OCI-LY1 (cell line): ENCODE measurements around the gene SLC9A7.

Experiments
- H2AFZ ChIP-seq: fragments of 200-600 bp; sonication (generic), shearing (Covaris generic); 2 replicates; pipeline ENCODE4 v1.6.0; 2014; ENCODE audit warnings: antibody characterized with exemption, mild to moderate bottlenecking, low read length
- H3F3A ChIP-seq: fragments of 200-600 bp; sonication (generic), shearing (Covaris generic); 2 replicates; pipeline ENCODE4 v1.6.0; 2014; ENCODE audit warnings: mild to moderate bottlenecking, antibody characterized with exemption, low read length, moderate library complexity; ENCODE audit not compliant: insufficient read depth
- H3K27ac ChIP-seq: fragments of 200-600 bp; sonication (generic); 2 replicates; pipeline ENCODE4 v1.5.1; 2014; ENCODE audit warnings: low read length, mixed run types, mild to moderate bottlenecking, low read depth; ENCODE audit not compliant: poor library complexity, severe bottlenecking
- H3K27me3 ChIP-seq: fragments of 200-600 bp; sonication (generic); 2 replicates; pipeline ENCODE4 v1.6.0; 2014; ENCODE audit warnings: antibody characterized with exemption, mild to moderate bottlenecking, low read length, moderate library complexity; ENCODE audit not compliant: insufficient read depth
- H3K36me3 ChIP-seq: fragments of 200-600 bp; sonication (generic); 2 replicates; pipeline ENCODE4 v1.6.1; 2014; ENCODE audit warnings: mild to moderate bottlenecking, antibody characterized with exemption, low read length, moderate library complexity, mixed read lengths; ENCODE audit not compliant: insufficient read depth
- H3K4me1 ChIP-seq: fragments of 200-600 bp; sonication (generic); 2 replicates; pipeline ENCODE4 v1.5.1; 2014; ENCODE audit warnings: mild to moderate bottlenecking, low read length, moderate library complexity; ENCODE audit not compliant: insufficient read depth, severe bottlenecking
- H3K4me2 ChIP-seq: fragments of 200-600 bp; sonication (generic), shearing (Covaris generic); 2 replicates; pipeline ENCODE4 v1.6.1; 2014; ENCODE audit warnings: low read length
- H3K4me3 ChIP-seq: fragments of 200-600 bp; sonication (generic); 2 replicates; pipeline ENCODE4 v1.5.1; 2014; ENCODE audit warnings: low read length, low read depth, mild to moderate bottlenecking, mixed read lengths; ENCODE audit not compliant: poor library complexity, severe bottlenecking
- H3K79me2 ChIP-seq: fragments of 200-600 bp; shearing (Covaris generic); 2 replicates; pipeline ENCODE4 v1.6.1; 2016; ENCODE audit warnings: mixed run types, low read length, mixed read lengths; ENCODE audit not compliant: insufficient read depth
- H3K9ac ChIP-seq: fragments of 200-600 bp; sonication (generic), shearing (Covaris generic); 2 replicates; pipeline ENCODE4 v1.6.1; 2014; ENCODE audit warnings: mild to moderate bottlenecking, low read length, mixed read lengths
- H3K9me2 ChIP-seq: fragments of 200-600 bp; sonication (generic), shearing (Covaris generic); 2 replicates; pipeline ENCODE4 v1.6.1; 2014; ENCODE audit warnings: low read depth, mild to moderate bottlenecking, low read length, mixed read lengths
- H3K9me3 ChIP-seq: fragments of 200-600 bp; shearing (Covaris generic); 2 replicates; pipeline ENCODE4 v1.6.1; 2014; ENCODE audit warnings: low read length, mixed read lengths
- H4K20me1 ChIP-seq: fragments of 200-600 bp; sonication (generic), shearing (Covaris generic); 2 replicates; pipeline ENCODE4 v1.6.0; 2016; ENCODE audit warnings: mild to moderate bottlenecking, low read length; ENCODE audit not compliant: insufficient read depth
- CTCF ChIP-seq: fragments of 200-600 bp; sonication (generic), shearing (Covaris generic); IDR thresholded peaks from 2 replicates; pipeline ENCODE4 v1.5.1; 2017; ENCODE audit warnings: mild to moderate bottlenecking, antibody characterized with exemption, low read length, moderate library complexity, mixed read lengths
- EZH2 ChIP-seq: fragments of 200-600 bp; sonication (generic), shearing (Covaris generic); IDR thresholded peaks from 2 replicates; pipeline ENCODE4 v1.8.0; 2017; ENCODE audit warnings: borderline replicate concordance, mixed run types, mild to moderate bottlenecking, antibody characterized with exemption, low read length, moderate library complexity, mixed read lengths

The SLC9A7 gene

GRCh38 chrX:46666831-46667230 lies 92.1 kb downstream of the SLC9A7 start:
- TF ChIP-seq CTCF (no peak), EZH2 (no peak)
- no peaks in the 10 kb centered on the region for H3F3A ChIP-seq
- H3K4me3 ChIP-seq = no peak overlapping the region
- no peaks in the 10 kb centered on the region for H4K20me1 ChIP-seq
- H3K9ac ChIP-seq = no peak overlapping the region
- H3K4me1 ChIP-seq = no peaks in the 10 kb centered on the region
- peaks cover 32% of the 10 kb centered on the region for H3K36me3 ChIP-seq
- H3K4me2 ChIP-seq = no peak overlapping the region
- no peak overlapping the region for H2AFZ ChIP-seq
- H3K27me3 ChIP-seq = no peaks in the 10 kb centered on the region
- no peaks in the 10 kb centered on the region for H3K9me2 ChIP-seq
- no peaks in the 10 kb centered on the region for H3K9me3 ChIP-seq
- no peaks in the 10 kb centered on the region for H3K79me2 ChIP-seq
- H3K27ac ChIP-seq = no peak overlapping the region

- H3K27me3 ChIP-seq = no peaks in the 10 kb centered on the region
These were observed 93.4 kb downstream of the SLC9A7 start for GRCh38 chrX:46665232-46666152.

GRCh38 chrX:46662188-46662958 lies 96.5 kb downstream of the SLC9A7 start:
- no peak overlapping the region for H3K4me3 ChIP-seq
- H3K36me3 ChIP-seq = peaks cover 22% of the 10 kb centered on the region
- no peak for TF ChIP-seq EZH2
- TF ChIP-seq CTCF = no peak
- H3K4me1 ChIP-seq = no peaks in the 10 kb centered on the region
- H4K20me1 ChIP-seq = no peaks in the 10 kb centered on the region
- no peak overlapping the region for H3K27ac ChIP-seq
- no peak overlapping the region for H2AFZ ChIP-seq
- H3K27me3 ChIP-seq = no peaks in the 10 kb centered on the region
- no peak overlapping the region for H3K4me2 ChIP-seq
- no peaks in the 10 kb centered on the region for H3K79me2 ChIP-seq
- H3K9me2 ChIP-seq = no peaks in the 10 kb centered on the region
- no peaks in the 10 kb centered on the region for H3F3A ChIP-seq
- no peaks in the 10 kb centered on the region for H3K9me3 ChIP-seq
- no peak overlapping the region for H3K9ac ChIP-seq

More at GRCh38 chrX:46665232-46666152, 93.4 kb downstream of the SLC9A7 start:
- Histone ChIP-seq H3K9ac (no peak overlapping the region), H3K4me2 (no peak overlapping the region), H3K9me2 (no peaks in the 10 kb centered on the region), H3K4me1 (no peaks in the 10 kb centered on the region), H2AFZ (no peak overlapping the region), H3K79me2 (no peaks in the 10 kb centered on the region), H3K9me3 (no peaks in the 10 kb centered on the region), H3K4me3 (no peak overlapping the region), H3F3A (no peaks in the 10 kb centered on the region), H4K20me1 (no peaks in the 10 kb centered on the region), H3K27ac (no peak overlapping the region), H3K36me3 (peaks cover 31% of the 10 kb centered on the region)
- no peak for TF ChIP-seq CTCF
